GM13977 (cell line): Measurements from ENCODE around the gene KRT84.

ENCODE experiments used
- DNase-seq: peaks from one replicate; pipeline ENCODE4 v3.0.0; 2012; ENCODE audit warnings: low spot score
- in situ Hi-C: fragments of 300-500 bp; cut with MboI; formaldehyde crosslinking; loops from one replicate; pipeline ENCODE4 v1.12.0; 2022; ENCODE audit warnings: low sequenced_read_pairs, low pct_unique_long_range_greater_than_20kb, mixed read lengths, inconsistent platforms; ENCODE audit not compliant: unreplicated experiment
- TF ChIP-seq, protein P1 (sequence below): IDR thresholded peaks from 2 replicates; pipeline ENCODE4 v1.5.1; 2012; ENCODE audit warnings: mild to moderate bottlenecking, control low read depth; ENCODE audit not compliant: insufficient read depth; ENCODE audit errors: extremely low read depth, missing control alignments

KRT84 gene

DNA sequence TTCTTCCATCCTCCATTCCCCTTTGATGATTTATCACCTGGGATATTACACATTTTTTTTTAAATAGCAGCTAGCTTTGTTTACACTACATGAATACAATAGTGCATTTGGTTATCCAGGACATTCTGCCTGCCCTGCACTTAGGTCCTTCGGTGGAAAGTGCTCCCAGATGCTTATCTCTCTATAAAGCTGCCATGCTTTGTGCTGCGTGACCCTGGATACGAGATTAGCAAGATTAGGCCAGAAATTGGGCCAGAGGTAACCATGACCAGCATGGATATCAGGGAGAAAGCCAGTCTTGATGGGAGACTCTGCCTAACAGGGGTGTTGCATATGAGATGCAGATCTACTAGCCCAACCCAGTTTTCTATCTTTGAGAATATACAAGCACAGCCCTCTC lies 52.1 kb downstream of the KRT84 start:
- in situ Hi-C loops = no loop called here
- TF ChIP-seq, protein P1, sequence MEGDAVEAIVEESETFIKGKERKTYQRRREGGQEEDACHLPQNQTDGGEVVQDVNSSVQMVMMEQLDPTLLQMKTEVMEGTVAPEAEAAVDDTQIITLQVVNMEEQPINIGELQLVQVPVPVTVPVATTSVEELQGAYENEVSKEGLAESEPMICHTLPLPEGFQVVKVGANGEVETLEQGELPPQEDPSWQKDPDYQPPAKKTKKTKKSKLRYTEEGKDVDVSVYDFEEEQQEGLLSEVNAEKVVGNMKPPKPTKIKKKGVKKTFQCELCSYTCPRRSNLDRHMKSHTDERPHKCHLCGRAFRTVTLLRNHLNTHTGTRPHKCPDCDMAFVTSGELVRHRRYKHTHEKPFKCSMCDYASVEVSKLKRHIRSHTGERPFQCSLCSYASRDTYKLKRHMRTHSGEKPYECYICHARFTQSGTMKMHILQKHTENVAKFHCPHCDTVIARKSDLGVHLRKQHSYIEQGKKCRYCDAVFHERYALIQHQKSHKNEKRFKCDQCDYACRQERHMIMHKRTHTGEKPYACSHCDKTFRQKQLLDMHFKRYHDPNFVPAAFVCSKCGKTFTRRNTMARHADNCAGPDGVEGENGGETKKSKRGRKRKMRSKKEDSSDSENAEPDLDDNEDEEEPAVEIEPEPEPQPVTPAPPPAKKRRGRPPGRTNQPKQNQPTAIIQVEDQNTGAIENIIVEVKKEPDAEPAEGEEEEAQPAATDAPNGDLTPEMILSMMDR = no peak
- DNase-seq = no peak

DNA sequence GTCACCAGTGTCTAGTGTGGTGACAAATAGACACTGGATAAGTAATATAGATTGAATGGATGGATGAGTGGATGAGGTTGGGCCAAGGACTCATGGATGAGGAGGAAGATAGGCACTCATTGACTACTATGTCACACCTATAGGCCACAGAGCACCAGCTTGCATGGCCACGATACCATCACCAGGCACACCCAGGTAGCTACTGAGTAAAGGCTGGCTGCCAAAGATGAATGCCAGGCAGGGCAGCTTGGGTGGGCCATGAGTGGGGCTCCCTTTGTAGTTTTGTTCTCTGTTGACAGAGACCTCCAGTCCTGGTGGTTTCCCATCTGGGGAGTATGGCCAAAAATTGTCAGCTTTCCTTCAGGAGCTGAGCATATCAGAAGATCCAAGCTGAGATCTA lies 53.1 kb downstream of the KRT84 start:
- in situ Hi-C loops = no loop called here
- no peak for DNase-seq
- TF ChIP-seq, protein P1 = no peak

DNA sequence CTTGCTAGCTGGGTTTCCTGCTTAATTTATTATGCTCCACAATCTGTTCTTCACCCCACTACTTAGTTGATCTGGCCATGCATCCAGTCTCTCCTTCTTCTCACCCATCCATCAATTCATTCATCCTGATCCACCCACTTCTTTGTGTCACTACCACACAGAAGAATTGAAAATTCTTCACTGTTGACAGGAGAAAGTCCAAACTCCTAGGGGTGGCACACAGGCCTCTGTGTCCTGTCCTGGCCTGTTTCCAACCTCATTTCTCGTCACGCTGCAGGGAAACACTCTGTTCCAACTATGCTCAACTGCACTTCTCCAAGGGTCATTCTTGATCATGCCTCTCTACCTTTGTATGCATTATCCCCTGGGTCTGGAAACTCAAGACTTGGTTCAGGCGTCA lies 53.6 kb downstream of the KRT84 start:
- in situ Hi-C loops = no loop called here
- TF ChIP-seq, protein P1 = no peak
- no peak for DNase-seq

DNA sequence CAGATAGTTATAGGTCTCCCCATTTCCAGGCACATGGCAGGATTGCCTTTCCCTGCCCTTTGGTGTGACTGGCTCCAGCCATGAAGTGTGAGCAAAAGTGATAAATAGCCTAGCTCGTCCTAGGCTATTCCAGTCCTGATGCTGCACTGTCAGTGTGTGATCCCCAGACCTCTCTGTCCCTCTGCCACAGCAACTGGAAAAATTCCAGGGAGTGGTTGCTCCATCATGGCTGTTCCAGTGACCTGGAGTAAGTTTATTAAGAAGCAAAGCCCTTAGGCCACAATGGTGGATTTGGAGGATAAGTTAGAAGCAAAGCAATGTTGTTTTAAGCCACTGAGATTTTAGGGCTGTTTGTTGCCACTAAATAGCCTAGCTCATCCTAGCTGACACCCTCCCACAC lies 54.4 kb downstream of the KRT84 start:
- TF ChIP-seq, protein P1 = no peak
- in situ Hi-C loops = no loop called here
- DNase-seq = no peak

DNA sequence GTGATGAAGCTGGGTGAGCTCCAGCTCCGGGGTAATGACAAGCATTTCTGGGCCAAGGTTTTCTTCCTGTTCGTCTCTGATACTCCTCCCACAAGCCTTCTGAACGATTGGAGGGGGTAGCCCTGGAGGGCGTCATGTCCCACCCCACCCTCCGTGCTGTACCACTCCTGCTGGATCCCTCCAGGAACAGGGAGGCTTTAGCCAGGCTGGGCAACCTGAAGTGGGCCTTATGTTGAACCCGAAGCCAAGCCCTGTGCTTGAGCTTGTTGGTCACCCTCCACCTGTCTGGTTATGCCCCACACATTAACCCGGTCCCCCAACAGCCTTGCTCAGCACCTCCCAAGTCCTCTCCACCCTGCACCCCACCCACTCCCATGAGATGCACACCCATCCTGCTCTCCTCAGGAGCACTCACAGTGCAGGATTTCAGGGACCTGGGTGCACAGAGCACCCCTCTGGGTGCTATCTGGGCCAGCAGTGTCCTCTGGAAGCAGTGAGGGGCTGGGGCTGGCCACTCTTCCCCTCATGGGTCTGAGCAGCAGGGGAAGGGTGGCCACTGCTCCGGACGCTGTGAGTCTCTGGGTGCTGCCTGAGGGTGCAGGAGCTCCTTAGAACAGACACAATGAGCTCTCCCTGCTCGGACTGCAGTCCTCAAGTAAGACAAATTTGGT lies 57.5 kb downstream of the KRT84 start:
- DNase-seq = no peak
- TF ChIP-seq, protein P1 = no peak
- in situ Hi-C loops = no loop called here
